MM.1S (cell line): ENCODE data around the gene GTF2F2.

ENCODE experiments used
- DNase-seq: peaks from one replicate; pipeline ENCODE4 v3.0.0-alpha.2; 2015
- H2AFZ ChIP-seq: fragments of 300-600 bp; sonication (generic); 2 replicates; pipeline ENCODE4 v1.6.0; 2016; ENCODE audit warnings: antibody characterized with exemption, low read length
- H3F3A ChIP-seq: fragments of 300-600 bp; sonication (generic); 2 replicates; pipeline ENCODE4 v1.6.1; 2016; ENCODE audit warnings: mild to moderate bottlenecking, antibody characterized with exemption, low read length, moderate library complexity, mixed read lengths; ENCODE audit not compliant: insufficient read depth
- H3K27ac ChIP-seq: fragments of 300-600 bp; sonication (generic); 2 replicates; pipeline ENCODE4 v1.5.1; 2016; ENCODE audit warnings: mild to moderate bottlenecking, low read length
- H3K27me3 ChIP-seq: fragments of 300-600 bp; sonication (generic); replicated peaks from 2 replicates; pipeline ENCODE4 v1.6.0; 2016; ENCODE audit warnings: low read length; ENCODE audit not compliant: insufficient read depth
- H3K36me3 ChIP-seq: fragments of 300-600 bp; sonication (generic); replicated peaks from 2 replicates; pipeline ENCODE4 v1.6.1; 2016; ENCODE audit warnings: mild to moderate bottlenecking, low read length, mixed read lengths; ENCODE audit not compliant: insufficient read depth
- H3K4me1 ChIP-seq: fragments of 300-600 bp; sonication (generic); 2 replicates; pipeline ENCODE4 v1.6.1; 2016; ENCODE audit warnings: low read length, mixed read lengths
- H3K4me2 ChIP-seq: fragments of 300-600 bp; sonication (generic); 2 replicates; pipeline ENCODE4 v1.6.0; 2016; ENCODE audit warnings: low read depth, low read length
- H3K4me3 ChIP-seq: fragments of 300-600 bp; sonication (generic); 2 replicates; pipeline ENCODE4 v1.5.1; 2016; ENCODE audit warnings: low read length, mixed read lengths
- H3K79me2 ChIP-seq: fragments of 300-600 bp; sonication (generic); 2 replicates; pipeline ENCODE4 v1.6.1; 2016; ENCODE audit warnings: mixed run types, low read length, mixed read lengths
- H3K9ac ChIP-seq: fragments of 300-600 bp; sonication (generic); 2 replicates; pipeline ENCODE4 v1.6.1; 2016; ENCODE audit warnings: low read length, mixed read lengths
- H3K9me2 ChIP-seq: fragments of 300-600 bp; sonication (generic); replicated peaks from 2 replicates; pipeline ENCODE4 v1.6.1; 2016; ENCODE audit warnings: mild to moderate bottlenecking, low read length, mixed read lengths; ENCODE audit not compliant: insufficient read depth
- H3K9me3 ChIP-seq: fragments of 300-600 bp; sonication (generic); replicated peaks from 2 replicates; pipeline ENCODE4 v1.6.1; 2016; ENCODE audit warnings: mild to moderate bottlenecking, low read length, mixed read lengths; ENCODE audit not compliant: insufficient read depth
- H4K20me1 ChIP-seq: fragments of 300-600 bp; sonication (generic); 2 replicates; pipeline ENCODE4 v1.6.1; 2016; ENCODE audit warnings: mild to moderate bottlenecking, low read length, moderate library complexity, mixed read lengths; ENCODE audit not compliant: insufficient read depth
- CTCF ChIP-seq: fragments of 300-600 bp; sonication (generic); IDR thresholded peaks from 2 replicates; pipeline ENCODE4 v1.5.1; 2016; ENCODE audit warnings: antibody characterized with exemption, low read length, mixed read lengths
- EZH2 ChIP-seq: fragments of 300-600 bp; sonication (generic); optimal IDR thresholded peaks from 2 replicates; pipeline ENCODE3; 2017; ENCODE audit warnings: low read depth, mild to moderate bottlenecking, antibody characterized with exemption, low read length, mixed read lengths
- EZH2phosphoT487 ChIP-seq: fragments of 300-600 bp; sonication (generic); IDR thresholded peaks from 2 replicates; pipeline ENCODE4 v1.6.1; 2018; ENCODE audit warnings: antibody characterized with exemption, low read length

Gene GTF2F2

GRCh38 chr13:45331692-45332035 is 211.4 kb downstream of the GTF2F2 start:
- no peak overlapping the region for H3K4me2 ChIP-seq
- no peaks in the 10 kb centered on the region for H3K4me1 ChIP-seq
- H3K9me3 ChIP-seq: no peaks in the 10 kb centered on the region
- peaks cover under 1% of the 10 kb centered on the region; the same call in 1 of the 2 replicates for H3K36me3 ChIP-seq
- no peak overlapping the region for H2AFZ ChIP-seq
- 0 out of 2 replicates have a peak, but pooled peaks cover 11% of the 10 kb centered on the region for H3F3A ChIP-seq
- H3K27me3 ChIP-seq: no peaks in the 10 kb centered on the region
- H3K9me2 ChIP-seq: no peaks in the 10 kb centered on the region
- TF ChIP-seq EZH2phosphoT487 (no peak), EZH2 (no peak), CTCF (no peak)
- no peak overlapping the region for H3K4me3 ChIP-seq
- H3K27ac ChIP-seq: no peak overlapping the region
- 0 out of 2 replicates have a peak, but pooled peaks cover 3% of the 10 kb centered on the region for H3K79me2 ChIP-seq
- DNase-seq: no peak
- H3K9ac ChIP-seq: no peak overlapping the region
- 0 out of 2 replicates have a peak, but pooled peaks cover 2% of the 10 kb centered on the region for H4K20me1 ChIP-seq

GRCh38 chr13:45332036-45332830 is 211.9 kb downstream of the GTF2F2 start:
- no peaks in the 10 kb centered on the region for H3K27me3 ChIP-seq
- H4K20me1 ChIP-seq: 0 out of 2 replicates have a peak, but pooled peaks cover 3% of the 10 kb centered on the region
- 0 out of 2 replicates have a peak, but pooled peaks cover 3% of the 10 kb centered on the region for H3K79me2 ChIP-seq
- H3K27ac ChIP-seq: no peak overlapping the region
- no peaks in the 10 kb centered on the region for H3K9me2 ChIP-seq
- 0 out of 2 replicates have a peak, but pooled peaks cover 12% of the 10 kb centered on the region for H3F3A ChIP-seq
- H3K9me3 ChIP-seq: no peaks in the 10 kb centered on the region
- no peak overlapping the region for H2AFZ ChIP-seq
- H3K4me1 ChIP-seq: no peaks in the 10 kb centered on the region
- TF ChIP-seq EZH2phosphoT487: no peak
- no peak for DNase-seq
- peaks cover 3% of the 10 kb centered on the region; the same call in 1 of the 2 replicates for H3K36me3 ChIP-seq
- H3K9ac ChIP-seq: no peak overlapping the region
- H3K4me3 ChIP-seq: no peak overlapping the region
- no peak overlapping the region for H3K4me2 ChIP-seq

GRCh38 chr13:45332831-45333219 is 212.5 kb downstream of the GTF2F2 start:
- TF ChIP-seq EZH2 (no peak), EZH2phosphoT487 (no peak), CTCF (no peak)
- no peaks in the 10 kb centered on the region for H3K27me3 ChIP-seq
- peaks cover 9% of the 10 kb centered on the region; the same call in 1 of the 2 replicates for H4K20me1 ChIP-seq
- no peak overlapping the region for H3K4me3 ChIP-seq
- no peak overlapping the region for H3K9ac ChIP-seq
- H3K9me3 ChIP-seq: no peaks in the 10 kb centered on the region
- no peaks in the 10 kb centered on the region for H3K9me2 ChIP-seq
- no peak for DNase-seq
- H3K4me2 ChIP-seq: no peak overlapping the region
- no peak overlapping the region for H3K27ac ChIP-seq
- 0 out of 2 replicates have a peak, but pooled peaks cover 6% of the 10 kb centered on the region for H3K79me2 ChIP-seq
- H3F3A ChIP-seq: 0 out of 2 replicates have a peak, but pooled peaks cover 12% of the 10 kb centered on the region
- peaks cover 3% of the 10 kb centered on the region; the same call in 1 of the 2 replicates for H3K36me3 ChIP-seq
- no peaks in the 10 kb centered on the region for H3K4me1 ChIP-seq
- H2AFZ ChIP-seq: no peak overlapping the region
